ENCODE measurements around the gene CANX.
"Not testable (repeated sequence)": the region's sequence is repeated elsewhere in the genome, so short reads cannot be mapped to it uniquely, and the experiment has no call there.

CANX gene

DNA sequence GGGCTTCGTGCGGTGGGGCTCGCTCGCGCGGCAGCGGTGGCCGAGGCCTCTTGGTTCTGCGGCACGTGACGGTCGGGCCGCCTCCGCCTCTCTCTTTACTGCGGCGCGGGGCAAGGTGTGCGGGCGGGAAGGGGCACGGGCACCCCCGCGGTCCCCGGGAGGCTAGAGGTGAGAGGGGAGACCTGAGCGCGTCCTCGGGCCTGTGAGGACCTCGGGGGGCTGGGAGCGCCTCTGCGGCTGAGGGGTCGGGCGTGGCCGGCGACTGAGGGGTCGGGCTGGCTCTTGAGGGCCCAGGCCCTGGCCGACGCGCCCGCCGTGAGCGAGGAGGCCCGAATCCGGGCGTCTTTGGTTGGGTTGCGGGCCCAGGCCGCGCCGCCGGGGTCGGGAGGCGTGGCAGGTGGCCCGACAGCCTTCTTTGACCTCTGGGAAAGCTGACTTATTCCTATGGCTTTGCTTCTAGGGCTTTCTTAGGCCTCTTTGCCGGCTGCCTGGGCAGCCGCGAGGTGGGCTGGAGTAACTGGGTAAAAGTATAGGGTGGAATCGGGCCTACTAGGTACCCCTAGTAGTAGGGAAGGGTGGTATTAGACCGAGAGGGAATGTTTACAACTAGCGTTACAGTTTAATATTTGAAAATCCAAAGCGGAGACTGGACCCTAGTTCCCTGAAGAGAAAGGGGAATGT lies at the start of gene CANX:
Gene CANX (plus strand): TSS at position 33 of the 681 bp plus-strand sequence. CDS start 6,715 bp downstream, outside the sequence.
- no peak for DNase-seq (ENCODE audit: low read depth in 2 of 2)

DNA sequence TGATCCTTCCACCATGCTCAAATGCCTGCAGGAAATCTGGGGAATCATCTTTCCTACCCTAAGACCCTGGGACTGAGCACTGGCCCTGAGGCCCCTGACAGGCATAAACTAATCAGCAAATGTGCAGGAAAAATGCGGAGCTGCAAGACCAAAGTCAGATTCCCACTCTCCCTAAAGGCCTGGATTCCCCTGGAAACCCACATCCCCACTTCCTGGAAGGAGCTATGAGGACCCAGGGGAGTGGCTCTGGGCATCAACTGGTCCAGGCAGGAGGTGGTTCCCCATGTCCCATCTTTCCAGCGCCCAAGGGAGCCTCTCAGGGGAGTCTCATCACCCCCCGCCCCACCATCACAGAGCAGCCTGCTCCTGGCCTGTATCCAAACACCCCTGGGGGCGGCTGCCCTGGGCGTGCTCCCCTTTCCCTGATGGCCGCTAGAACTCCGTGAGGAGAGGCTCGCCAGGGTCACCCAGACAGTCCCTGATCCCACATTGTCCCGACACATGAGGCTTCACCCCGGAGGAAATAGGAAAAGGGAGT lies 49.5 kb upstream of the CANX start:
- DNase-seq (ENCODE audit: low read depth in 2 of 2), result not testable (repeated sequence)

DNA sequence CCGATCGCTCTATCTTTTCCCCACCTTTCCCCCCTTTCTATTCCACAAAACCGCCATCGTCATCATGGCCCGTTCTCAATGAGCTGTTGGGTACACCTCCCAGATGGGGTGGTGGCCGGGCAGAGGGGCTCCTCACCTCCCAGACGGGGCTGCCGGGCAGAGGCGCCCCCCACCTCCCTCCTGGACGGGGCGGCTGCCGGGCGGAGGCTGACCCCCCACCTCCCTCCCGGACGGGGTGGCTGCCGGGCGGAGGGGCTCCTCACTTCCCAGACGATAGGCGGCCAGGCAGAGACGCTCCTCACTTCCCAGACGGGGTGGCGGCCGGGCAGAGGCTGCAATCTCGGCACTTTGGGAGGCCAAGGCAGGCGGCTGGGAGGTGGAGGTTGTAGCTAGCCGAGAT lies 48.5 kb upstream of the CANX start:
- not testable (repeated sequence) for DNase-seq (ENCODE audit: low read depth in 2 of 2)

DNA sequence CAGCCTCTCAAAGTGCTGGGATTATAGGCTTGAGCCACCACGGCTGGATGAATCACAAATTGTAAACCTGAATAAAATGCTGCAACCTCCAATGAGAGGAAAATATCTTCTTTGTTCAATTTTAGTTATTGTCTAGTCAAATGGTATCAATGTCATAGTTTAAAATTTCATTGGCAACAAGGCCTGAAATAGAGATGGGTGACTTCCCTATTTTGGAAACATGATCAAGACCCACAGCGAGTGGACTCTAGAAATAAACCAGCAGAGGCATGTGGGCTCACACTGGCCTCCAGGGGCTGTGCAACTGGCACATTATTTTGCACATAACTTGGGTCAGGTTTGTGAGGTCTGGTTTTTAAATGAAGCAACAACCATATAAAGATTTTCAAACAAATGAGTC lies 45.6 kb upstream of the CANX start:
- not testable (repeated sequence) for DNase-seq (ENCODE audit: low read depth in 2 of 2)

- DNase-seq (ENCODE audit: low read depth in 2 of 2), result not testable (repeated sequence)
Measured at GRCh38 chr5:179657302-179658178, 41.2 kb upstream of the CANX start.

DNA sequence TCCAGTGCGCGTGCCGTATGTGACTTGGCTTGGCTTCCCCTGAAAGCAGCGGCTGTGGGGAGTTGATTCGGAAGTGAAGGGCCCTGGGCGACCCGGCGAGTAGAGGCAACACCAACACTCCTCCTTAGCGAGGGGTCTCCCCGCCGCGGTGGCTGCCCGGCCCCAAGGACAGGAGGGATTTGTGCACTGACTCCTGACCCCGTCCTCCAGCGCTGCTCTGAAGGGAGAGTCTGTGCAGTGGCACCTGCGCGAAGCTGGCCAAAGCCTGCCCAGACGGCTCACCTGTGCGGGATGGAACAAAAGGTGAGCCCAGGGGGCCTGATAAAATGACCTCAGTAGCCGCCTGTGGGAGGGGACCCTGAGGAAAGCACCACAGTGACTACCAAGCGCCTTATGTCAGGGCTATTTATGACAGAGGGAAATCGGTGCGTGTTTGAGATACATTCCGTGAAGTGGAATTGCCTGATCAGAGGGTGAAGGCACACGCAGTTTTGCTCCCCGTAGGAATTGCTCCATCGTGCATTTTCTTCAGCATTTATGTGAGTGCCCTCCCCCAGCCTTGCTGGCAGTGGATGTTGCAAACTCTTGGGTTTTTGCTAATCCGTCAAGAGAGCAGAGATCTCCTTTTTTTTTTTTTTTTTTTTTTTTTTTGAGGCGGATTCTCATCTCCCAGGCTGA lies 40.4 kb upstream of the CANX start:
- DNase-seq (ENCODE audit: low read depth in 2 of 2), result peak in 1 of 2 experiments; percentile 12

GRCh38 chr5:179661647-179662046 lies 37.1 kb upstream of the CANX start:
- DNase-seq (ENCODE audit: low read depth in 2 of 2), result not testable (repeated sequence)

- DNase-seq (ENCODE audit: low read depth in 2 of 2), result no peak
Measured at GRCh38 chr5:179668391-179668790, 30.4 kb upstream of the CANX start.

GRCh38 chr5:179678223-179679013 lies 20.3 kb upstream of the CANX start:
- peak; percentile 79 to 85 for DNase-seq (ENCODE audit: low read depth in 2 of 2)

GRCh38 chr5:179679014-179679674 lies 19.6 kb upstream of the CANX start:
- DNase-seq (ENCODE audit: low read depth in 2 of 2), result no peak

- no peak for DNase-seq (ENCODE audit: low read depth in 2 of 2)
Measured at GRCh38 chr5:179680014-179680779, 18.6 kb upstream of the CANX start.

DNA sequence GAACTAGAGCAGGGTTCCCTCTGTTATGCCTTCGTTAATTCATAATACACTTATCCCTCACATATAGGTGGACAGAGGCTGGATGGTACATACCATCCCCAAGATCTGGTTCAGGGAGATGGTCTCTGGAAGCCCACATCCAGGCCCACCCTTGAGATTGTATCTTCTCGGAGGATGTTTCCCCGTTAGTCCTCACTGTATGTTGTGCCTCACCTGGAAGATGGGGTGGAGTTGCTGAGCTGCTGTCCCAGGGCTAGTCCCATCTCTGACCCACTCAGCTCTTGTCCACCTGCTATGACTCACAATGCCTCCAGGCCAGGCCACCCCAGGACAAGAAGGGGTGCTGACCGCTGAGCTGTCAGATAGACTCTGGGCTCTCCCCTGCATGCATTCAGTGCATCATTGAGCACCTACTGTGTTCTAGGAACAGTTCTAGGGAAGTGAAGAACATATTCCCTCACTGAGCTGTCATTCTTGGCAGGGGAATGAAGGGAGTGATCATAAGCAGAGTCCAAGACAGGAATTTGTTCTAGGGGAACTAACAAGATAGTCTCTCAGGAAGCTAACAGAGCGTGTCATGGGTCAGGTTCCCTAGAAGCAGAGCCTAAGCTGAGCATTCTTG lies 17.9 kb upstream of the CANX start, which contains the start of gene CBY3:
Gene CBY3 (minus strand): TSS at position 255 of the 622 bp plus-strand sequence. CDS start 116 bp downstream, at position 139.
- DNase-seq (ENCODE audit: low read depth in 2 of 2), result no peak

- not testable (repeated sequence) for DNase-seq (ENCODE audit: low read depth in 2 of 2)
Measured at GRCh38 chr5:179689212-179689611, 9.6 kb upstream of the CANX start.

DNA sequence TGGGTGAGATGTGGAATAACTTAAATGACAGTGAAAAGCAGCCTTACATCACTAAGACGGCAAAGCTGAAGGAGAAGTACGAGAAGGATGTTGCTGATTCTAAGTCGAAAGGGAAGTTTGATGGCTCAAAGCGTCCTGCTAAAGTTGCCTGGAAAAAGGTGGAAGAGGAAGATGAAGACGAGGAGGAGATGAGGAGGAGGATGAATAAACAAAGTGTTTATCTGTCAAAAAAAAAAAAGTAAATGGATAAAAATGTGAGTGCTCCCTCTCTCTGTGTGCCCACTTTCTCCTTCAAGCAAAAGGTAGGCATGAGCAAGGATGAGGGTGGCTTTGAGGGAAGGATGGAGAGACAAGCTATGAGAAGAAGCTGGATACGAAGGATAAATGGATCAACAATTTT lies 4.2 kb upstream of the CANX start:
- no peak for DNase-seq (ENCODE audit: low read depth in 2 of 2)

- no peak for DNase-seq (ENCODE audit: low read depth in 2 of 2)
Measured at GRCh38 chr5:179696603-179697002, 2.2 kb upstream of the CANX start.

DNA sequence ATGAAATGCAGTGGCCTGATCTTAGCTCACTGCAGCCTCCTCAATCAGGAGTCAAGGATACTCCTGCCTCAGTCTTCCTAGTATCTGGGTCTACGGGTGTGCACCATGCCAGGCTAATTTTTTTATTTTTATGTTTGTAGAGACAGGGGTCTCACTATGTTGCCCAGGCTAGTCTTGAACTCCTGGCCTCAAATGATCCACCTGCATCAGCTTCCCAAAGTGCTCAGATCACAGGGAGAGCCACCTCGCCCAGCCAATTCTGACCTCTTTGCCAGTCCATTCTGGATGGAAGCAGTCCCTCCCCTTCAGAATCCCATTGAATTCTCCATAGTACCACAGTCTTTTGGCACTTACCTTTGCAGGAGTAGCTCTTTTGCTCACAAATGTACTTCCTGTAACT lies 1.7 kb upstream of the CANX start:
- DNase-seq (ENCODE audit: low read depth in 2 of 2), result no peak

- not testable (repeated sequence) for DNase-seq (ENCODE audit: low read depth in 2 of 2)
Measured at GRCh38 chr5:179697543-179697942, 1.2 kb upstream of the CANX start.

- peak; percentile 98 to 99 for DNase-seq (ENCODE audit: low read depth in 2 of 2)
Measured at GRCh38 chr5:179697993-179698934, 503 bp upstream of the CANX start.

All from fibroblast of skin of left biceps (primary cell).